HG02885 (cell line): ENCODE measurements around the gene DQX1.
"Not testable (repeated sequence)": the region's sequence is repeated elsewhere in the genome, so short reads cannot be mapped to it uniquely, and the experiment has no call there.

Experiments used
- ATAC-seq: cut with Tn5 transposase; IDR thresholded peaks from one replicate; pipeline ENCODE4 v1.9.1; 2021; ENCODE audit warnings: mild to moderate bottlenecking; ENCODE audit not compliant: unreplicated experiment, poor library complexity

Gene DQX1

GRCh38 chr2:74498500-74499266 lies 27.3 kb downstream of the DQX1 start:
- no peak for ATAC-seq

GRCh38 chr2:74497777-74498499 lies 28.1 kb downstream of the DQX1 start:
- ATAC-seq = no peak

GRCh38 chr2:74496997-74497776 lies 28.8 kb downstream of the DQX1 start:
- ATAC-seq = no peak

- ATAC-seq = no peak
Observed at GRCh38 chr2:74495440-74495839, 30.6 kb downstream of the DQX1 start.

GRCh38 chr2:74493546-74493945 lies 32.5 kb downstream of the DQX1 start:
- ATAC-seq = no peak

GRCh38 chr2:74491648-74492544 lies 34.1 kb downstream of the DQX1 start:
- ATAC-seq = no peak

- ATAC-seq = no peak
Observed at GRCh38 chr2:74489906-74490305, 36.1 kb downstream of the DQX1 start.

GRCh38 chr2:74488643-74489481 lies 37.2 kb downstream of the DQX1 start:
- no peak for ATAC-seq

- ATAC-seq = no peak
Observed at GRCh38 chr2:74486141-74486540, 39.9 kb downstream of the DQX1 start.

GRCh38 chr2:74483675-74484164 lies 42.3 kb downstream of the DQX1 start:
- ATAC-seq = not testable (repeated sequence)

- peak; percentile 90 for ATAC-seq
Observed at GRCh38 chr2:74482801-74483674, 43.0 kb downstream of the DQX1 start, which contains the start of the genes CCDC142 and TTC31. CCDC142 (minus strand) TSS chr2:74482998; CDS start chr2:74482837, 161 bp downstream. TTC31 (plus strand) TSS chr2:74483081; CDS start chr2:74483096, 15 bp downstream.

- peak; percentile 40 for ATAC-seq
Observed at GRCh38 chr2:74481961-74482800, 43.9 kb downstream of the DQX1 start.

- ATAC-seq = no peak
Observed at GRCh38 chr2:74481431-74481830, 44.6 kb downstream of the DQX1 start.

GRCh38 chr2:74474899-74475298 lies 51.1 kb downstream of the DQX1 start:
- no peak for ATAC-seq

GRCh38 chr2:74474481-74474880 lies 51.5 kb downstream of the DQX1 start:
- ATAC-seq = no peak

GRCh38 chr2:74472945-74473258 lies 53.1 kb downstream of the DQX1 start:
- ATAC-seq = no peak
